ENCODE data around the gene TMEM140.
"Not testable (repeated sequence)": the region's sequence is repeated elsewhere in the genome, so short reads cannot be mapped to it uniquely, and the experiment has no call there.

The TMEM140 gene

DNA sequence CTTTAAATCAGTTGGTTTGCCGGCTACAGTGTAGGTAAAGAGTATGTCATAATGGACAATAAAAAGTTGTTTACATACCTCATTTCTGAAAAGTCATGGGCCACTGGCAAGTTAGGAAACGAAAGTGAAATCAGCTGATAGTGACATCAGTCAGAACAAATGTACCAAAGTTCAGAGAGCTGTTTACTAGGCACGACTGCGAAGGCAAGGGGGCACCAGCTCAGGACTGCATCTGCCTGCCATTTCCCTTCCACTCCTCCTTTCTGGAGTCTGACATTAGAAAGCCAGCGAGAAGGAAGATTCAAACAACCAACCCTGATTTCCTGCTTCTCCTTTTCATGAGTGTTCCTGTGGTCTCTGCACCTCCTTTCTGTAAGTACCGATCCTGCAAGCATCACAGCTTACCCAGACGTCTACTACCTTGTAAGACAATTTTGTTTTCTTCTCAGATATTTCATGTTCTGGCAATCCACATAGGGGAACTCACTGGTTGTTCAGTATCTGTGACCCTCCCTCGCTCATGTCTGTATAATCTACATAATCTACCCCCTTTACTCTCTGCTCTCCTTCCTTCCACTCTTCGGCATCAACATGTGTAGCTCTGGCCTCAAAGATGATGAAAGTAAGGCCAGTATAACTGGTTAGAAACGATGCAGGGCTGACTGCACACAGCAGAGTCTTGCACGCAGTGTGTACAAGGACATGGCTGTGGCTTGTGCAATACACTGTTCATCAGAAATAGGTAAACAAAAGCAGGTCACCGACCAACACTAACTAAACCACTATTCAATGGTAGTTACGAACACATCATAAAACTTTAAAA is at the start of gene TMEM140:
Gene TMEM140 (plus strand): TSS at position 174 of the 823 bp plus-strand sequence. CDS start 16,370 bp downstream, outside the sequence.
- peak; percentile 18 for DNase-seq

DNA sequence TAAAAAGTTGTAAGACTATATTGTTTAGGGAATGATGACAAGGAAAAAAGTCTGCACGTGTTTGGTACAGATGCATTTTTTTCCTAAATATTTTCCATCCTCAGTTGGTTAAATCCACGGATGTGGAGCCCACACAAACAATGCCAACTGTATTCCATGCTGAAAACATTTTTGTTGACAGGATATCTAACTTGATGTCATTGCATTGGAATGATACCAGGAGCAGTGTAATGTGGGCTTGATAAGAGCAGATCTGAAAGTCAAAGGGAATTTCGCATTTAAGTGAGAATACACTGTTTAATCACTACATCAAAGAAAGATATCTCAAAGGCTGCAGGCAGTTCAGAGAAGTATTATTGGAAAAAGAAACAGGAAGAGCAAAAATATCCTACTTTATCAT is 49.5 kb upstream of the TMEM140 start:
- DNase-seq: no peak

DNA sequence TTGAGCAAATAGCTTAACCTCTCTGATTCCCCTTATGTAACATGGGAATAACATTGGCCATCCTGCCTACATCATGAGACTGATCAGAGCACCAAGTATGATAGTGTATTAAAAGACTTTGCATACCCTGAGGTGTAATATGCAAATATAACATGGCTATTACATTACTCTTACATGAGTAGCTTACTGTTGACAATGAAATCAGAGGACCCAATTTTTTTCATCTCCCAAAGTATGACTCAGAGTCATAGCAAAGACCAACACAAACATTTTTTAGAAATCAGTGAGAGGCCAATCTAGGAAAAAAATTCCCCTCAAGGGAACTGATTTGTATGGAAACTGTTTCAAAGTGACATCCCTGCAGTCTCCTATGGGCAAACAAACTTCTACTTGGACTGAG is 47.0 kb upstream of the TMEM140 start:
- DNase-seq: no peak

DNA sequence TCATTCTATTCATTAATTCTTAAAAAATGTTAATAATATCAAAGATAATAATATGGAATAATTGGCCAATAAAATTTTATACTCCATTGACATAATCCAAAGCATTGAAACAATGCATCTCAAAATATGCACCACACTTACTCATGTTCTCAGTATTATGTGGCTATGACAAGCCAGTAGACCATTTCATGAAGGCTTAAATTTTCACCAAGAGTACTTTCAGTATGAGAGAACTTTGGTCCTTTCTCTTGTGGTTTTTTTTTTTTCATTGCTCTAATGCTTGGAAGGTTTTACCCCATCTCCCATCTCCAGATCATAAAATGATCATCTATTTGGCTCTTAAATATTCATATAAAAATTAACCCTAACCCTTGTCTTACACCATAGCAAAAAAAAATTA is 45.5 kb upstream of the TMEM140 start:
- no peak for DNase-seq

DNA sequence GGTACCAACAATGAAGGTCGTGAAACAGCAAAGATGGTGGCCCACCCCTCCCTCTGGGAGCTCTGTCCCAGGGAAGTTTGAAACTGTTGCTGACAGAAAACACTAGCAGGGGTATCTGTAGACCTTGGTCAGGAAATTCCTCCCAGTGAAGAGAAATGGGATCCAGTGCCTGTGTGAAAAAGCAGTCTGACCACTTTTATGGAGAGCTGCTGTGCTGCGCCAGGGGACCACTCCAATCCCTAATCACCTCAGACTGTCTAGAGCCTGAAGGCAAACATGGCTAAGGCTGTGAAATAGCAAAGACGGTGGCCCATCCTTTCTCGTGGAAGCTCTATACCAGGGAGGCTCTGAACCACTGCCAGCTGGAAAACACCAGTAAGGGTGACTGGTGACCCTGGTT is 38.3 kb upstream of the TMEM140 start:
- no peak for DNase-seq

DNA sequence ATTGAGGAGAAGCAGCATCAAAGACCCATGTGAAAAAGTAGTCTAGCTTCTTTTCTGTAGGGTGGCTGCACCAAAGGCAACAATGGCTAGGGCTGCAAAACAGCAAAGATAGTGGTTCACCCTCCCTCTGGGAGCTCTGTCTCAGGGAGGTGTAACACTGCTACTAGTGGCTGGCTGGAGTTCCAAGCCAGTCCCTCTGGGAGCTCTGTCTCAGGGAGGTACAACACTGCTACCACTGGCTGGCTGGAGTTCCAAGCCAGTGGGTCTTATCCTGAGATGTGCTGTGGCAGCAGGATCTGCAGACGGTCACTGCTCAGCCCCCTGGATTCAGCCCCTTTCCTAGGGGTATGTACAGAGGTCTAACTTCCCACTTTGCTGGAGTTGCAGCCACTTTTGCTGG is 37.9 kb upstream of the TMEM140 start:
- no peak for DNase-seq

DNA sequence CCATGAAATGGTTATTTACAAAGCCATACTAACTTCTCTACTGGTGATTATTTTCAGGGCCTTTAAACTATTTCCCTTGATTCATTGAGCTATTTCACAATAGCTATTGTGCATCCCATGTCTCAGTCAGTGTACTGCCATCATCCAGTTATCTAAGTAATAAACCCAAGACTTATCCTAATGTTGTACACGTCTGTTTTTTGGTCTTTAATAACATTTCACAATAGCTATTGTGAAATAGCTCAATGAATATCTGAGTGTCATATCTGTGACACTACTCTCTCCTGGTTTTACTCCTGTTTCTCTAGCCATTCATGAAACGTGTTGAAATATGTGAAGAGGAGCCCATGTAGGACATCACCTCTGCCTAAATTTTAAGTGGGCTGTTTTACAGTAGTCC is 36.5 kb upstream of the TMEM140 start:
- DNase-seq: no peak

DNA sequence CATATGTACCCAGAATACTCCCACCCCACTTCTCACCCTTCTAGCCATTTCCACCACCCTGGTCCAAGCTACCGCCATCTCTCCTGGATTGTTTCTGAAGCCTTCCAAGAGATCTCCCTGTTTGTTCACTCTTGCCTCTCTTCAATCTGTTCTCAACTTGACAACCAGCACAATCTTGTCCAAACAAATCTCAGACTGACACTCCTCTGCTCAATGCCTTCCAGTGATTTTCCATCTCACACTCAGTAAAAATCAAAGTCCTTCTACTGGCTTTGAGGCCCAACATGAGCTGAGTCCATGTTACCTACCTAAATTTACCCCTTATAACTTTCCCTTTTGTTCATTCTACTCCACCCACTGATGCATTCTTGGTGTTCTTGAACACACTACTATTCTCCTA is 33.2 kb upstream of the TMEM140 start:
- no peak for DNase-seq

DNA sequence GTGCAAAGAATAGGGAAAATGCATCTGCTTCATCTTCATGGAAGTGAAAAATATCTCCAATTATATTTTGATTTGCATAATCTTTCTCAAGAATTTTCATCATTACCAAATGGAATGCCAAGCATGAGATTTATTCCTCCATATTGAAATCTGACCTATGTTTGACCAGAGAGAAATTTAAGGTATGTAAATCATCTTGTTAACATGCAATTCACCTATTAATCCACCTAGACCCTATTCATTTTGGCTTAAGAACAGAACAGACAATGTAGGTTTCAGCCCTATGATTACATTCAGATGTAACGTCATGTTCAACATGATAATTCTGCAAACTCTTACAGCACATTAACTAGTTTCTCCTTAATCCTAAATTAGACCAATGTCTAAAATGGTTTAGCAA is 30.8 kb upstream of the TMEM140 start:
- DNase-seq: no peak

DNA sequence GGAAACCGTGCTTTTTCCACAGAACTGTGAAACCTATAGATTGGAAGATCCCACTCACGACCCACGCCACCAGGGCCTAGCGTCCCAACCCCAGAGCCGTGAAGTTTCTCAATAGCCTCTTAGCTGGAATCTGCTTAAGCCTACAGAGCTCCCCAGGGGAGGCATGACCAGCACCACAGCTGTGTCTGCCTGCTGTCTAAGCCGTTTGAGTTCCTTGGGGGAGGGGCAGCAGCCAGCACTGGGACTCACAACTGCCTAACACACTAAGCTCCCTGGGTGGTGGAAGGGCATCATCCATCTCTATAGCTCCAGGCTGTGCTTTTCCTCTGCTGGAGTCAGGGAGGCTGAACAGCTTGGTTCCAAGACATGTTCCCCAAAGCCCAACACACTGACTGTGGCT is 26.0 kb upstream of the TMEM140 start:
- DNase-seq: no peak

DNA sequence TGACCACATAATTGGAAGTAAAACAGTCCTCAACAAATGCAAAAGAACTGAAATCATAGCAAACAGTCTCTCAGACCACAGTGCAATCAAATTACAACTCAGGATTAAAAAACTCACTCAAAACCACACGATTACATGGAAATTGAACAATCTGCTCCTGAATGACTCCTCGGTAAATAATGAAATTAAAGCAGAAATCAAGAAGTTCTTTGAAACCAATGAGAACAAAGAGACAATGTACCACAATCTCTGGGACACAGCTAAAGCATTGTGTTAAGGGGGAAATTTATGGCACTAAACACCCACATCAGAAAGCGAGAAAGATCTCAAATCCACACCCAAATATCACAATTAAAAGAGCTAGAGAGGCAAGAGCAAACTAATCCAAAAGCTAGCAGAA is 23.2 kb upstream of the TMEM140 start:
- DNase-seq: not testable (repeated sequence)

DNA sequence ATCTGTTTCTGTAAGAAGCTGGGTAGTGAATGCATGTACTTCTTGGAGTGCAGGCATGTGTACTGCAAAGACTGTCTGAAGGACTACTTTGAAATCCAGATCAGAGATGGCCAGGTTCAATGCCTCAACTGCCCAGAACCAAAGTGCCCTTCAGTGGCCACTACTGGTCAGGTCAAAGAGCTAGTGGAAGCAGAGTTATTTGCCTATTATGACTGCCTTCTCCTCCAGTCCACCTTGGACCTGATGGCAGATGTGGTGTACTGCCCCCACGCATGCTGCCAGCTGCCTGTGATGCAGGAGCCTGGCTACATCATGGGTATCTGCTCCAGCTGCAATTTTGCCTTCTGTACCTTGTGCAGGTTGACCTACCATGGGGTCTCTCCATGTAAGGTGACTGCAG is 18.9 kb upstream of the TMEM140 start:
- no peak for DNase-seq

DNA sequence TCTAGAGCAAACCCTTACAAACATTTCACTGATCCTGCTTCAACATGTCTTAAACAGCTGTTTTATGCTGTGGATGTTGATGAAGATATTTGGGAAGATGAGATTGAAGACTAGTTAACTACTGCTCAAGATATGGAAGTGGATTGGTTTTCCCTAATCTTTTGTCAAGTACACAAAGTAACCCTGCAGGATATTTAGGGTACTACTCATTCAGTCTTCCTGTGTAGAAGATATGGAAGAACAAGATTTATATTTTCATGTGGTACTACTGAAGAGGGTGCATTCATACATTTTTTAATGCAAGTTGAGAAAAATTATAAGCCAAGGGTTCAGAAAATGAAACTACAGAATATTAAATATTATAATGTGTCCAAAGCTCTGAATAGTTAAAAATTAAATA is 18.3 kb upstream of the TMEM140 start:
- no peak for DNase-seq

DNA sequence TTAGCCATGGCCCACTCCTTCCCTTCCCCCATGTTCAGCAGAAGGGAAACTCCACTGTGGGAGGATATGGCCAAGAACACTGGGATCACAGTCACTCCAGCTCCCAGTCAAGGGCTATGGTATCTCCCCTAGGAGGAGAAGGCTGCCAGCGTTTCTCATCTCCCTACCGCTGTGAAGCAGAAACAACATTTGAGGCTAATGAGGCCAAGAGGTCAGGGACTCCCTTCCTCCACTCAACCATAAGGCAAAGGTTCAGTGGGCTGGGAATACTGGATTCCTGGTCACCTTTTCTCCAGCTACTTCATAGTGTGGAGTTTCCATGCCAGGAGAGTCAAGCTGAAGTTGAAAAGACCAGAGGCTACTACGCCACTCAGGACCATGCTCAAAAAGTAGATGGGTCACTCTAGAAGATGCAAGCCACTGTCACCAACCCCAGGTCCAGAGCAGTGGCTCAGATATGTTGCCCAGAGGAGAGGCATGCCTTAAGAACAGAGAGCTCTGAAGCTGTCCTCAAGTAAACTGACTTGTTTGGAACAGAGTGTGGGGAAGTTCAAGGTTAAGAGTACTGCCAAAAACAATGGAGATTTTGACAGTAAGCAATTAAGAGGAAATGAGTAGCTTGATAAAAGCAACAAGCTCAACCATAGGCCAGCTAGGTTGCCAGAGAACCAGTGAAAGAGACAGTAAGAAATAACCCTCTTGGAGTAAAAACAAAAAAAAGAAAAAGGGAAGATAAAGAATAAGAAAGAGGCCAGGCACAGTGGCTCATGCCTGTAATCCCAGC is 3.8 kb upstream of the TMEM140 start:
- no peak for DNase-seq

DNA sequence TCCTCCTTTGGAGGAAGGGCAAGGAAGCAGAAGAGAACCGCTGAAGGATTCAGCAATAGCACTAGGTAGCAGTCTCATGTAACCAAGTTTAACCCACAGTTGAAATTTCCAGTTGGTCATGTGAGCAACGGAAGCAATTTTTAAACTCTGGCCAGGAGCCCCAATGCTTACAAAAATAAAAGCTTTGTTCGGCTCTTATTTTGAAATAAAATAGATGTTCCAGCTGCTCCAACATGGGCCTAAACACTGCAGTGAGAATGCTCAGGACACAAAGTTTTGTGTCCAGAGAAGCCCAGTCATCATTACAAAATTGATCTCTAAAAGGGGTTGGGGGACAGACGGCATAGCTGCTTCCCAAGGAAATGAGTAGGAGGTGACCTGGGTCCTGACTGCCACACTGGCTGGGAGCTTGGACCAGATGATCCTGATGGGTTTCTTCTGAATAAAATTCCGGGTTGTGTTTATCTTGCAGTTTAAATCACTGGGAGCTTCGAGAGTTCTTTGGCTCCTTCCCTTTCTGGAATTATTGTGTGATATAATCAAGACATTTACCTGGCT is 452 bp upstream of the TMEM140 start:
- no peak for DNase-seq

DNA sequence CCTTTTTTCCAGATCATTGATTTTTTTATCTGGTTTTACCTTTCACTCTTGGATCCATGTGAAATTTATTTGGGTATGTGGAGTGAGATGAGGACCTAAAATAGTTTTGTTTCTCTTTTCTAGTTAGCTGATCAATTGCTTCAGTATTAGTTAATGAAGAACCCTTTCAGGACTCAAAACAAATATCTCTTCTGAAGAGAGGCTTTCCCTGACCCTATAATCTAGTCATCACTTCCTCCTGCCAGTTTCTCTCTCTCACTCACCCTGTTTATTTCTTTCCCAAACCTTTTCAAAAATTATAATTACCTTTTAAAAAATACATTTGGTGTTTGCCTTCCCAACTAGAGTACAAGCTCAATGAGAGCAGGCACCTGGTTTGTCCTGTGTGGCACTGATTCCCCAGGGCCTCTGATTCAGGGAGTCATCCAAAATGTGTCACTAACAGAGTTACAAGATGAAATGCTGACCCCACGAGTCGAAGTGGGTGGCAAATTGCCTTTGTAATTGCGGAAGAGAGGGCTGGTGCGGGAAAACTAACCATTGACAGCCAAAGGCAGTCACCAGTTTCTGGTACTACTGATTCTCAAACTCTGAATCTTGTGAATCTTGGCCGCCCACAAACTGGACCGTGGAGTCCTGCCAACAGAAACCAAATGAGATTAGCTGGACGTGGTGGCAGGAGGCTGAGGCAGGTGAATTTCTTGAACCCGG is 2.4 kb downstream of the TMEM140 start:
- DNase-seq: no peak

DNA sequence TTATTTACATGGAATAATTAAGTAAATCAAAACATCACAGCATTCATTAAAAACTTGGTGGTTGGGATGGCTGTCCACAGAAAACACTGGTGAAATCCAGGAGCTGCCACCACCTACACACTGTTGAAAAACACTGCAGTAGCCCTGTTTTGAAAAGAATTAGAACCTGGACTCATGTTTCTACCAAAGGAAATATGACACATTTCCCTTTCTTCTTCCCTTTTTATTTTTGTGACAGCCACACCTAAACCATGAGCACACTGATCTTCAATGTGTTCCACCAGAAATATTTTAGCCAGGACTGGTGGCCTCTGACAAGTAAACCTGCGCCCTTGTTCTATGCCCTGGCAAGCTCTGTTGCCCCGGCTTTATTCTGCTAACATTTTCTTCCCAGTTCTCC is 3.3 kb downstream of the TMEM140 start:
- no peak for DNase-seq

DNA sequence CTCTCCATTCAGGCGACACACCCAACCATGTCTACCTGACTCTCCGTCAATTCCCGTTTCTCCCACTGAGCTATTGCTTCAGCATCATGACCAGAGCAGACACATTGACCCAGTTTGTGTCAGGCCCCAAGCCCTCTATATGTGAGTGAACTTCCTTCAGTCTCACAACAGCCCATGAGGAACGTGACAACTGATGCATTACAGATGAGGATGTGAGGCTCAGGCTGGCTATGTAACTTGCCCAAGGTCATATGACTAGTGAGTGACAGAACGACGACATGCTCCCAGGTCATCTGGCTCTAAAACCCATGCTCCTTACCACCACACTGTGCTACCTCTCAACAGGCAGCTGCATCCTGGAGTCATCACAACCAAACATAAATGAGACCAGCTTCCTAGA is 3.7 kb downstream of the TMEM140 start:
- DNase-seq: no peak

DNA sequence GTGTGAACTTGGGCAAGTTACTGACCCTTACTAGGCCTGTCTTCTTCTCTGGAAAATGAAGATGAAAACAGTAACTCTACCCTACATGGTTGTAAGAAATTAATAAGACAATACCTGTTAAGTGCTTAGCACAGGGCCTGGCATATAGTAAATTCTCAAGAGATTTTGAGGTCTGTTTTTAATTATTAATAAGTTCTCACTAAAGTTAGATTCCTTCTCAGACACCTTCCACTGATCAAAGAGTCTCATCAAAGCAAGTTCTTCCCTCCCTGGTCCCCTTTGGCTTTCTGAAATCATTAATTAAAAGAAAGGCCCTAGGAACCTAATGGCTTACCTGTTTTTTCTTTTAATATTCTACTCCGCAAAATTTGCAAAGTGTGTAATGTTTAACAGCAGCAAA is 4.6 kb downstream of the TMEM140 start:
- no peak for DNase-seq

DNA sequence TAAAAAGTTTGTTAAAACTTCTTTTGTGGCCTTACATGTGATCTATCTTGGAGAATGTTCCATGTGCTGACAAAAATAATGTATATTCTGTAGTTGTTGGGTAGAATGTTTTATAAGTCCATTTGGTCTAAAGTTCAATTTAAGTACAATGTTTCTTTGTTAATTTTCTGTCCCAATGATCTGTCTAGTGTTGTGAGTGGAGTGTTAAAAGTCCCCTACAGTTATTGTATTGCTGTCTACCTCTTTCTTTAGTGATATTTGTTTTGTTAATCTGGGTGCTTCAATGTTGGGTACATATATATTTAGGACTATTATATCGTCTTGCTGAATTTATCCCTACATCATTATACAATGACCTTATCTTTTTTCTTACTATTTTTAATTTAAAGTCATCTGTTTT is 6.9 kb downstream of the TMEM140 start:
- no peak for DNase-seq

DNA sequence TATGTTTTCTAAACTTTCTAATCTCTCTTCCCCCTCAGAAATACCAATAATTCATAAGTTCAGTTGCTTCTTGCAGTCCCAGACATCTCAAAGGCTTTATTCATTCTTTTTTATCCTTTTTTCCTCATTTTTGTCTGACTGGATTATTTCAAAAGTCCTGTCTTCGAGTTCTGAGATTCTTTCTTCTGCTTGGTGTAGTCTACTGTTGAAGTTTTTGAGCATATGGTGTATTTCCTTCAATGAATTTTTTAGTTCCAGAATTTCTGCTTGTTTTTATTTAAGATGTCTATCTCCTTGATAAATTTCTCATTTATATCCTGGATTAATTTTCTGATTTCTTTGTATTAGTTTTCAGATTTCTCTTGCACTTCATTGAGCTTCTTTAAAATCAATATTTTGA is 8.4 kb downstream of the TMEM140 start:
- no peak for DNase-seq

DNA sequence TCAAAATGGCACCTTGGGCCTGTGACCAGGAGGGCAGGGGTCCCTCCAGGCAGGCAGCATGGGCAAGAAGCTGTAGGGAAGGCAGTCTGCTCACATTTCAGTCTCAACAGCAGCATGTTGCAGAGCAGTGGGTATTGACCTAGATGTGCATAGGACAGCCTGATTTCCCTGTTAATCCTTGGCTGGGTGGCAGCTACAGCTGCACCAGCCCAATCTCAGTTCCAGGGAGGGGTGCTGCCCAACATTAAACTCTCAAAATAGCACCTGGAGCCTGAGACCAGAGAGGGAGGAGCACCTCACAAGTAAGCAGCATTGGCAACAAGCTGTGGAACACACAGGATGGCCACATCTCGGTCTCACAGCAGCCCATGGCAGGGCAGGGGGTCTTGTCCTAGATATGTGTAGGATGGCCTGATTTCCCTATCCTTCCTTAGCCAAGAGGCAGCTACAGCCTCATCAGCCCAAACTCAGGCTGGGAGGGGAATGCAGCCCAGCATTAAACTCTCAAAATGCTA is 10.3 kb downstream of the TMEM140 start:
- DNase-seq: no peak

DNA sequence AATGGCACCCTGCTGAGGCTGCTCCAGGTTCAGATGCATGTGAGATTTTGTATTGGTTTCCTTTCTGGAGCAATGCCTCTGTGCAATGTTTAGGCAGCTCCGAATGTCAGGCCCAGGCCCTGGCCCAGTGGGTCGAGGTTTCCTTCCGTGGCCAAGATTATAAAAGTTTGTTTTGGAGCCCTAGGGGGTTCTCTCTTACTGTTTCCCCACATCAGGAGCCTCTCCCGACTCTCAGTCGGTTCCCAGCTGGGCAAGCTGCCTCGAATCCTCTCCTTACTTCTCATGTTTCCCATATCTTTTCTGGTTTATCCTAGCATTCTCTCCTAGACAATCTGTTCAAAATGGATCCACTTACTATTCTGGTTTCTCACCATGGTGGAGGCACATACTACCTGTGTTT is 11.0 kb downstream of the TMEM140 start:
- no peak for DNase-seq
